Fibroblast of villous mesenchyme (primary cell): ENCODE data around the gene PIAS2. TPM values are rescaled to one million over a fixed set of nuclear protein-coding genes. Genes with fewer than 3 reads are reported as not detected.

Experiments used
- DNase-seq: peaks from one replicate; pipeline ENCODE4 v3.0.0-alpha.2; 2010; ENCODE audit warnings: low read depth
- H3K4me3 ChIP-seq: 2 replicates; pipeline ENCODE4 v1.5.1; 2011; ENCODE audit warnings: low read depth, mild to moderate bottlenecking, low read length
- total RNA-seq: library from RNA; depleted of rRNA; stranded (reverse); fragments of >200 nt; gene quantifications from 2 replicates; pipeline ENCODE4 v1.2.3, GENCODE V29; 2012
- TF ChIP-seq, protein P1 (sequence below): IDR thresholded peaks from 2 replicates; pipeline ENCODE4 v1.5.1; 2012; ENCODE audit warnings: low read depth, mild to moderate bottlenecking, low read length; ENCODE audit not compliant: insufficient read depth

PIAS2 gene
- total RNA-seq, 1 donor: 32.0 TPM

DNA sequence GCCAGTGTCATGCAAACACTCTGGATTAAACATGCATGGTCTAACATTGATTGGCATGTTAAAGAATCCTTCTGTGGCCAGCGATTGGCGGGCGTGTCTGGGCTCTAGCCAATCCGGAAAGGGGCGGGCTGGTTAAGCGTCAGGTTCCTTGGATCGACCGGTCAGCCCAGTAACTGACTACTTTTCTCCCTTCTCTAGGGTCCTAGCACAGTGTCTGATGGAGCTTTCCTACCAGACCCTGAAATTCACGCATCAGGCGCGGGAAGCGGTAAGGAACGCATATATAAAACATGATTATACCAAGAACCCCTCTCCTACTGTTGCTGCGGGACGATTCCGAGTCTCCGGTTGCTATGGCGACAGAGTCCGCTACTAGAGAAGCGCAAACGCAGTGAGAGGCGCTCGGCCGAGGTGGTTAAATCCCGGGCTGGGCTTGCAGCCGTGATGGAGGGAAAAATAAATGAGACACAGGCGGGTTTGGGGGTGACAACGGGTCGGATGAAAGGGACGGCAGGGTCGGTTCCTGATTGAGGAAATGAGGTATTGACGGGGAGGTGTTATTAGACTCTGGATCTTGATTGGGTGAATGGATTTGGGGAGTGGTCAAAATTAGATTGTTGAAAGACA, 29.5 kb upstream of the PIAS2 start:
- peak overlapping the region; percentile 68 for H3K4me3 ChIP-seq
- TF ChIP-seq, protein P1, sequence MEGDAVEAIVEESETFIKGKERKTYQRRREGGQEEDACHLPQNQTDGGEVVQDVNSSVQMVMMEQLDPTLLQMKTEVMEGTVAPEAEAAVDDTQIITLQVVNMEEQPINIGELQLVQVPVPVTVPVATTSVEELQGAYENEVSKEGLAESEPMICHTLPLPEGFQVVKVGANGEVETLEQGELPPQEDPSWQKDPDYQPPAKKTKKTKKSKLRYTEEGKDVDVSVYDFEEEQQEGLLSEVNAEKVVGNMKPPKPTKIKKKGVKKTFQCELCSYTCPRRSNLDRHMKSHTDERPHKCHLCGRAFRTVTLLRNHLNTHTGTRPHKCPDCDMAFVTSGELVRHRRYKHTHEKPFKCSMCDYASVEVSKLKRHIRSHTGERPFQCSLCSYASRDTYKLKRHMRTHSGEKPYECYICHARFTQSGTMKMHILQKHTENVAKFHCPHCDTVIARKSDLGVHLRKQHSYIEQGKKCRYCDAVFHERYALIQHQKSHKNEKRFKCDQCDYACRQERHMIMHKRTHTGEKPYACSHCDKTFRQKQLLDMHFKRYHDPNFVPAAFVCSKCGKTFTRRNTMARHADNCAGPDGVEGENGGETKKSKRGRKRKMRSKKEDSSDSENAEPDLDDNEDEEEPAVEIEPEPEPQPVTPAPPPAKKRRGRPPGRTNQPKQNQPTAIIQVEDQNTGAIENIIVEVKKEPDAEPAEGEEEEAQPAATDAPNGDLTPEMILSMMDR: no peak
- DNase-seq: peak; percentile 79

- TF ChIP-seq, protein P1: no peak
- no peak overlapping the region for H3K4me3 ChIP-seq
- no peak for DNase-seq
Measured at GRCh38 chr18:46942646-46943045, 25.3 kb upstream of the PIAS2 start.

- TF ChIP-seq, protein P1: no peak
- no peak for DNase-seq
- no peak overlapping the region for H3K4me3 ChIP-seq
Measured at GRCh38 chr18:46939998-46940571, 22.8 kb upstream of the PIAS2 start.

DNA sequence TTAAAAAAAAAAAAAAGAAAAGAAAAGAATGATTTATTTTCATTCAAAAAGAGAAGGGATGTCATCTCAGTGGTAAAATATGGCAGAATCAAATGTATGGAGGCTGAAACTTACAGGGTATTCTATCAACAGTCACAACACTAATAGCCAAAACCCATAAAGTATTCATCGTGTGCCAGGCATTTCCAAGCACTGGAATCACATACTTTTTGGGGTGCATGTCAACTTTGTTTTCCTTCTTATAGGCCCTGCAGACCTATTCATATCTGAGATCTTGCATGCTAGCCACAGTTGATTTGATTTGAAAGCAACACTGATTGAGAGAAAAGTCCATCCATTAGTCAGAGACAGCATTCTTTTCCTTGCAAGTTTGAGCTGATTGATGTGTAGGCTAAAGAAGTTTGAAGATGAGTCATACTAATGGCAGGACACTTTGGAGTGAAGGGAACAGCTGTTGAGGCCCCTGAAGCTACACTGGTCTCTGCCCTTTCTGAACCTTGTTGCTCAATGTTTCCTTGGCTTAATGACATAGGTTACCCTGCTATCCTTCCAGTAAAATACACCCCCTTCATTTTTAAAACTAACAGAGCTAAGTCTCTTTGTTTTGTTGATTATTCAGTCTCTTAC, 22.1 kb upstream of the PIAS2 start:
- peak; percentile 82 for DNase-seq
- no peak overlapping the region for H3K4me3 ChIP-seq
- TF ChIP-seq, protein P1: no peak

- no peak for DNase-seq
- no peak overlapping the region for H3K4me3 ChIP-seq
- TF ChIP-seq, protein P1: no peak
Measured at GRCh38 chr18:46920653-46921052, 3.3 kb upstream of the PIAS2 start.

DNA sequence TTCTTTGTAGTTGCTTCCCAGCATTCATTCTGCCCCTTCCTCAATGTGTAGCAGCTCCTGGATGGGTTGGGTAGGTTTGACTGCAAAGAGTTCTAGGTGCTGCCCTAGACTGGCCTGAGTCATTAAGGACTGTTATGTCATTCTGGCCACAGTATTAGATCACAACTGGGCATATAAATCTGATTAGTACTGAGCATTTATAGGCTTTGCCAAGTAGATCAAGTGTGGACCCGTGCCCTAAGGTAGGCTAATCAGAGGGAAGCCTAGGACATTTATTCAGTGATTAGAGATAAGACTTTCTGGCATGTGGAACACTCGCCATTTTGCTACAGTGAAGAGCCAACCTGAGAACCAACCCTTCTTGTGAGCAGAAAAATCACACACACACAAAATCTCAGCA, 2.8 kb upstream of the PIAS2 start:
- TF ChIP-seq, protein P1: no peak
- DNase-seq: no peak
- H3K4me3 ChIP-seq: no peak overlapping the region
